ENCODE data around the gene SPRED1.

DNA sequence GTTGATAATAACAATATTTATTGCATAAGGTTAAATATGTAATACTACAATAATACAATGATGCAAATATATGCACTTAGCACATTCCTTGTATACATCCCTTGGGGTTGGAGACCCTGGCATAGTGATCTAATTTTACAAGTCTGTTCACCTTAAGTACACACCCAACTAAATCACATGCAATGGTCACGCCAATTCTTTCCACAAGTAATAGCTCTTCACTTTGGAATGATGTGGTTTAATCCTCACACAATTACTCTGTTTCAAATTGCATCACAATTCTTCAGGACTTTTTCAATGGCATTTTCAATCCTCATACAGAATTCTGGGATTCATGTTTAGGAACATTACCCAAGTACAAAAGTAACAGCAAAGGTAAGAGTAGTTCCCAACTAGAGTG, 27.3 kb upstream of the SPRED1 start:
- no peak for TF ChIP-seq CTCF (IDR thresholded peaks at IDR 0.05; ENCODE audit: poor library complexity)
- TF ChIP-seq EZH2phosphoT487 (IDR thresholded peaks at IDR 0.05; ENCODE audit: low read depth, severe bottlenecking, unreplicated experiment): no peak
- no peak for TF ChIP-seq EZH2 (IDR thresholded peaks at IDR 0.05; ENCODE audit: borderline replicate concordance)

All from hepatocyte (in vitro differentiated cells).